Stimulated activated naive CD4-positive, alpha-beta T cell treated with Interleukin-2 at 50 U/mL for 16 hours (primary cell): Measurements from ENCODE around the gene RARA.

Source experiments
- DNase-seq: peaks from one replicate; lab custom pipeline; 2025; lab: John Stamatoyannopoulos, UW

Gene RARA

GRCh38 chr17:40316571-40317344 is 7.8 kb downstream of the RARA start:
- DNase-seq: no peak

- peak; percentile 43 for DNase-seq
Observed at GRCh38 chr17:40317345-40317873, 8.4 kb downstream of the RARA start.

- peak; percentile 93 for DNase-seq
Observed at GRCh38 chr17:40317880-40318829, 9.2 kb downstream of the RARA start.

- no peak for DNase-seq
Observed at GRCh38 chr17:40318830-40319391, 9.9 kb downstream of the RARA start.

- peak; percentile 72 for DNase-seq
Observed at GRCh38 chr17:40319651-40320540, 10.9 kb downstream of the RARA start.

GRCh38 chr17:40320756-40321523 is 12.0 kb downstream of the RARA start:
- DNase-seq: peak; percentile 34

- DNase-seq: no peak
Observed at GRCh38 chr17:40321524-40321929, 12.5 kb downstream of the RARA start.

GRCh38 chr17:40321961-40322357 is 13.0 kb downstream of the RARA start:
- no peak for DNase-seq

GRCh38 chr17:40322358-40323315 is 13.7 kb downstream of the RARA start:
- peak; percentile 82 for DNase-seq

- DNase-seq: peak; percentile 74
Observed at GRCh38 chr17:40323391-40324381, 14.7 kb downstream of the RARA start.

- no peak for DNase-seq
Observed at GRCh38 chr17:40325156-40326013, 16.4 kb downstream of the RARA start.

- peak; percentile 44 for DNase-seq
Observed at GRCh38 chr17:40326014-40326831, 17.2 kb downstream of the RARA start.

- no peak for DNase-seq
Observed at GRCh38 chr17:40326832-40327199, 17.8 kb downstream of the RARA start.

- DNase-seq: no peak
Observed at GRCh38 chr17:40327244-40327729, 18.3 kb downstream of the RARA start.

GRCh38 chr17:40327735-40328385 is 18.9 kb downstream of the RARA start:
- no peak for DNase-seq

GRCh38 chr17:40328386-40328766 is 19.4 kb downstream of the RARA start:
- DNase-seq: no peak
